A549 (cell line): Measurements from ENCODE around the gene ARHGEF11. TPM values are rescaled to one million over a fixed set of nuclear protein-coding genes. Genes with fewer than 3 reads are reported as not detected.
A peak's percentile ranks its signal among the peaks of the same experiment; 100 is the strongest.

Experiments used
- ATAC-seq, 2 experiments: fragments of 200-7000 bp in 1 of 2; fragments of >200 bp in 1 of 2; cut with Nextera tagmentation in 1 of 2; cut with Tn5 transposase in 1 of 2; 3 replicates each; pipeline versions ENCODE4 v1.8.0 to v1.9.1; 2018 to 2020; ENCODE audit warnings: mild to moderate bottlenecking in 1 of 2, moderate library complexity in 1 of 2
- CTCF ChIA-PET: fragments of 300-600 bp; sonication (Branson Sonifier 250); formaldehyde crosslinking; extraction: SDS; loops from one replicate; lab custom pipeline; 2021; ENCODE audit warnings: antibody characterized with exemption, inconsistent platforms; lab: Yijun Ruan, JAX
- POLR2A ChIA-PET: fragments of 350-600 bp; formaldehyde crosslinking; extraction: SDS; loops from one replicate; lab custom pipeline; 2021; ENCODE audit warnings: antibody characterized with exemption, inconsistent platforms; lab: Yijun Ruan, JAX
- DNase-seq, 2 experiments: peaks; one replicate each; pipeline versions ENCODE4 v3.0.0 to v3.0.0-alpha.2; 2011 to 2016; ENCODE audit warnings: low read depth in 1 of 2, low spot score in 1 of 2
- FAIRE-seq: peaks from 2 replicates; lab custom pipeline; 2011; peaks lifted over from hg19 to GRCh38; lab: Jason Lieb, UNC
- H3K27ac ChIP-seq, 2 experiments: fragments of >200 bp; sonication (Bioruptor Twin); formaldehyde crosslinking; 3 replicates each; pipeline ENCODE4 v1.5.1; 2016 to 2017
- H3K4me1 ChIP-seq: fragments of >200 bp; sonication (Bioruptor Twin); formaldehyde crosslinking; 3 replicates; pipeline ENCODE4 v1.6.1; 2016
- H3K4me2 ChIP-seq: fragments of >200 bp; sonication (Bioruptor Twin); formaldehyde crosslinking; 3 replicates; pipeline ENCODE4 v1.6.1; 2016
- H3K4me3 ChIP-seq: fragments of >200 bp; sonication (Bioruptor Twin); formaldehyde crosslinking; 3 replicates; pipeline ENCODE4 v1.5.1; 2016
- H3K9me3 ChIP-seq: fragments of >200 bp; sonication (Bioruptor Twin); formaldehyde crosslinking; 3 replicates; pipeline ENCODE4 v1.6.1; 2016
- CBX2 ChIP-seq: fragments of 200-600 bp; sonication (generic); IDR thresholded peaks from 2 replicates; pipeline ENCODE4 v1.6.1; 2016; ENCODE audit warnings: low read depth, mild to moderate bottlenecking, borderline replicate concordance
- CEBPB ChIP-seq, 2 experiments: fragments of >200 bp in 1 of 2; sonication (Bioruptor Twin) in 1 of 2; formaldehyde crosslinking in 1 of 2; IDR thresholded peaks; 2 replicates each; pipeline ENCODE4 v1.6.1; 2012 to 2016
- CTCF ChIP-seq: fragments of >200 bp; sonication (Bioruptor Twin); formaldehyde crosslinking; IDR thresholded peaks from 3 replicates; pipeline ENCODE4 v1.5.1; 2016
- EHMT2 ChIP-seq: fragments of 200-600 bp; sonication (generic); IDR thresholded peaks from 2 replicates; pipeline ENCODE4 v1.6.1; 2016; ENCODE audit warnings: antibody characterized with exemption, low read depth, mild to moderate bottlenecking, moderate library complexity
- FOSB ChIP-seq: fragments of 250-450 bp; sonication (Bioruptor Pico); IDR thresholded peaks from 2 replicates; pipeline ENCODE4 v1.5.0; 2020; ENCODE audit warnings: mild to moderate bottlenecking, moderate library complexity
- GATA3 ChIP-seq: IDR thresholded peaks from 2 replicates; pipeline ENCODE4 v1.6.1; 2012; ENCODE audit warnings: borderline replicate concordance
- HMGXB4 ChIP-seq: fragments of 250-450 bp; sonication (Bioruptor Pico); IDR thresholded peaks from 2 replicates; pipeline ENCODE4 v1.5.0; 2021; ENCODE audit warnings: mild to moderate bottlenecking, moderate library complexity, borderline replicate concordance
- HOXA7 ChIP-seq: fragments of 250-450 bp; sonication (Bioruptor Pico); IDR thresholded peaks from 2 replicates; pipeline ENCODE4 v1.5.0; 2020; ENCODE audit warnings: mild to moderate bottlenecking, moderate library complexity
- MAFK ChIP-seq: fragments of 450-650 bp; IDR thresholded peaks from 2 replicates; pipeline ENCODE4 v1.6.1; 2014; ENCODE audit not compliant: partially characterized antibody
- PHF8 ChIP-seq: fragments of 200-600 bp; sonication (generic); IDR thresholded peaks from 2 replicates; pipeline ENCODE4 v1.6.1; 2016; ENCODE audit warnings: low read depth, mild to moderate bottlenecking, antibody characterized with exemption, moderate library complexity, borderline replicate concordance
- POLR2A ChIP-seq: IDR thresholded peaks from 2 replicates; pipeline ENCODE4 v1.6.1; 2012; ENCODE audit warnings: mild to moderate bottlenecking, low read length
- RCOR1 ChIP-seq: fragments of 150-350 bp; IDR thresholded peaks from 2 replicates; pipeline ENCODE4 v1.6.1; 2014; ENCODE audit warnings: antibody characterized with exemption, low read length, low read depth
- SMC3 ChIP-seq: fragments of >200 bp; sonication (Bioruptor Twin); formaldehyde crosslinking; IDR thresholded peaks from 3 replicates; pipeline ENCODE4 v1.6.1; 2018; ENCODE audit warnings: inconsistent platforms
- SREBF2 ChIP-seq: fragments of 450-650 bp; IDR thresholded peaks from 2 replicates; pipeline ENCODE4 v1.6.1; 2014; ENCODE audit warnings: mild to moderate bottlenecking, moderate library complexity
- TFCP2L1 ChIP-seq: fragments of 250-450 bp; sonication (Bioruptor Pico); IDR thresholded peaks from 2 replicates; pipeline ENCODE4 v1.5.0; 2021; ENCODE audit warnings: mild to moderate bottlenecking
- USF2 ChIP-seq: fragments of 450-650 bp; IDR thresholded peaks from 2 replicates; pipeline ENCODE4 v1.6.1; 2014; ENCODE audit warnings: antibody characterized with exemption
- ZSCAN20 ChIP-seq: fragments of 250-450 bp; sonication (Bioruptor Pico); IDR thresholded peaks from 2 replicates; pipeline ENCODE4 v1.8.0; 2022; ENCODE audit warnings: mild to moderate bottlenecking, moderate library complexity
- WGBS: methylation state at CpG from one replicate; pipeline ENCODE4 v1.1.6; 2017; ENCODE audit errors: missing lambda C conversion rate; 5-methylcytosine and 5-hydroxymethylcytosine counted together
- polyA plus RNA-seq, 4 experiments: library from polyadenylated mRNA; depleted of rRNA in 3 of 4; stranded (reverse); fragments of >200 nt; fragmentation: RNase III in 1 of 4; extraction: RNeasy Plus Mini Kit Qiagen cat#74134 plus additional on column Dnase treatment in 1 of 4; gene quantifications; 2 replicates in 3 of 4; 3 replicates in 1 of 4; pipeline ENCODE4 v1.2.3, GENCODE V29; 2011 to 2017

Gene ARHGEF11
- polyA plus RNA-seq, 2 of the 4 experiments (the other 2 are of a cell fraction): 15.7 to 17.1 TPM

- DNase-seq (no peak), ATAC-seq (no peak), FAIRE-seq (no peak)
- Histone ChIP-seq H3K4me1 (no peaks in the 10 kb centered on the region), H3K4me2 (no peak overlapping the region), H3K4me3 (no peak overlapping the region), H3K27ac (no peak overlapping the region), H3K9me3 (no peaks in the 10 kb centered on the region)
- POLR2A ChIA-PET: no interaction called here
- WGBS: 89% methylated on average over 2 of the region's 2 CpGs
- TF ChIP-seq ZSCAN20 (CRISPR knock-in tag) (no peak), RCOR1 (no peak), PHF8 (no peak), POLR2A (no peak), FOSB (no peak), HOXA7 (CRISPR knock-in tag) (no peak), HMGXB4 (CRISPR knock-in tag) (no peak), MAFK (no peak), EHMT2 (no peak), USF2 (no peak), CEBPB (IDR thresholded peaks at IDR 0.05) (no peak)
- CTCF ChIA-PET: interaction anchor here (1.2 to 1.3 kb wide), 2 partner anchors 9 to 25 kb away, joined by 3 read pairs; no protein-coding TSS in a partner anchor
Measured at GRCh38 chr1:156973417-156973816, 72.1 kb downstream of the ARHGEF11 start.

GRCh38 chr1:156970017-156970416 lies 75.5 kb downstream of the ARHGEF11 start:
- DNase-seq (peak in 1 of 2 experiments; percentile 8), FAIRE-seq (peak; percentile 23), ATAC-seq (peak; percentile 52 to 57; a peak in 3 of 6 replicates)
- no peak overlapping the region for H3K27ac ChIP-seq
- H3K4me2 ChIP-seq: no peak overlapping the region
- ChIA-PET POLR2A (no interaction called here), CTCF (interaction anchor here (0.8 to 2.2 kb wide), 5 partner anchors 11 to 121 kb away, joined by 3 to 8 read pairs (median 5); no protein-coding TSS in a partner anchor)
- H3K4me1 ChIP-seq: no peaks in the 10 kb centered on the region
- WGBS: 83% methylated on average over 3 of the region's 3 CpGs
- H3K9me3 ChIP-seq: no peaks in the 10 kb centered on the region
- TF ChIP-seq TFCP2L1 (CRISPR knock-in tag) (no peak), POLR2A (no peak), CBX2 (no peak), CEBPB (IDR thresholded peaks at IDR 0.05) (peak in 1 of 2 experiments; percentile 31; a peak in 1 of 4 replicates), CTCF (peak; percentile 11; the same call in 1 of the 3 replicates), GATA3 (no peak), HMGXB4 (CRISPR knock-in tag) (no peak), ZSCAN20 (CRISPR knock-in tag) (no peak), SMC3 (no peak), SREBF2 (no peak)
- H3K4me3 ChIP-seq: no peak overlapping the region
